GM21390 (cell line): ENCODE results near the gene GAB2.
"Not testable (repeated sequence)": the region's sequence is repeated elsewhere in the genome, so short reads cannot be mapped to it uniquely, and the experiment has no call there.

Source experiments
- ATAC-seq: cut with Tn5 transposase; IDR thresholded peaks from one replicate; pipeline ENCODE4 v1.9.1; 2021; ENCODE audit not compliant: unreplicated experiment

GAB2 gene

GRCh38 chr11:78226684-78227680 is 190.6 kb downstream of the GAB2 start:
- no peak for ATAC-seq

- no peak for ATAC-seq
Observed at GRCh38 chr11:78224906-78225420, 192.7 kb downstream of the GAB2 start.

- ATAC-seq, result no peak
Observed at GRCh38 chr11:78224506-78224905, 193.1 kb downstream of the GAB2 start.

- peak; percentile 75 for ATAC-seq
Observed at GRCh38 chr11:78223320-78223954, 194.2 kb downstream of the GAB2 start.

- not testable (repeated sequence) for ATAC-seq
Observed at GRCh38 chr11:78222726-78223125, 194.9 kb downstream of the GAB2 start.

GRCh38 chr11:78221396-78222315 is 196.0 kb downstream of the GAB2 start:
- ATAC-seq, result no peak

GRCh38 chr11:78220218-78221157 is 197.1 kb downstream of the GAB2 start:
- ATAC-seq, result no peak

- no peak for ATAC-seq
Observed at GRCh38 chr11:78219493-78220217, 198.0 kb downstream of the GAB2 start.

GRCh38 chr11:78218707-78219492 is 198.7 kb downstream of the GAB2 start:
- no peak for ATAC-seq

- no peak for ATAC-seq
Observed at GRCh38 chr11:78217650-78218541, 199.7 kb downstream of the GAB2 start.

- no peak for ATAC-seq
Observed at GRCh38 chr11:78216571-78217287, 200.9 kb downstream of the GAB2 start.

GRCh38 chr11:78216021-78216420 is 201.6 kb downstream of the GAB2 start:
- ATAC-seq, result no peak

GRCh38 chr11:78214331-78215194 is 203.1 kb downstream of the GAB2 start:
- no peak for ATAC-seq

GRCh38 chr11:78213526-78214330 is 203.9 kb downstream of the GAB2 start:
- no peak for ATAC-seq
